Ovary (tissue), 9 donors: Measurements from ENCODE around the gene DCAF16. TPM values are rescaled to one million over a fixed set of nuclear protein-coding genes. Genes with fewer than 3 reads are reported as not detected.
A peak's percentile ranks its signal among the peaks of the same experiment; 100 is the strongest.

Source experiments
- DNase-seq, 5 donors: peaks; one replicate each; pipeline ENCODE4 v3.0.0-alpha.2; 2019 to 2020
- H3K27ac ChIP-seq, 2 donors: fragments of 200-600 bp; one replicate each; pipeline versions ENCODE4 v1.5.1 to v1.8.0; 2019 to 2022
- H3K27me3 ChIP-seq: fragments of 200-600 bp; one replicate; pipeline ENCODE4 v1.8.0; 2022
- H3K36me3 ChIP-seq: fragments of 200-600 bp; sonication (generic); one replicate; pipeline ENCODE4 v1.5.1; 2019
- H3K4me1 ChIP-seq: one replicate; pipeline ENCODE4 v1.8.1; 2013; ENCODE audit warnings: mild to moderate bottlenecking, moderate library complexity; ENCODE audit not compliant: insufficient read depth
- H3K4me3 ChIP-seq: fragments of 200-600 bp; sonication (generic); one replicate; pipeline ENCODE4 v1.5.1; 2017
- H3K9me3 ChIP-seq, 2 donors: fragments of 200-600 bp in 1 of 2; sonication (generic) in 1 of 2; one replicate each; pipeline versions ENCODE4 v1.5.1 to v1.8.1; 2013 to 2019; ENCODE audit warnings: mild to moderate bottlenecking in 1 of 2, moderate library complexity in 1 of 2
- CTCF ChIP-seq, 3 donors: fragments of 450-650 bp in 2 of 3; fragments of 200-600 bp in 1 of 3; IDR thresholded peaks; one replicate each; pipeline versions ENCODE4 v1.5.1 to v1.8.0; 2016 to 2022; ENCODE audit warnings: antibody characterized with exemption in 3 of 3, mild to moderate bottlenecking in 1 of 3
- EP300 ChIP-seq: sonication (generic); formaldehyde crosslinking; IDR thresholded peaks from one replicate; pipeline ENCODE4 v1.6.1; 2017; ENCODE audit warnings: antibody characterized with exemption
- POLR2A ChIP-seq: fragments of 450-650 bp; IDR thresholded peaks from one replicate; pipeline ENCODE4 v1.6.1; 2017; ENCODE audit warnings: antibody characterized with exemption, mild to moderate bottlenecking, moderate library complexity
- WGBS, 3 donors: extraction: QIAGEN DNeasy Blood & Tissue Kit in 1 of 3; methylation state at CpG; one replicate each; pipeline versions ENCODE4 v1.1.5 to v1.1.7; 2013 to 2017; 5-methylcytosine and 5-hydroxymethylcytosine counted together
- intact Hi-C, 4 donors: fragments of 100-400 bp; cut with DNase I; formaldehyde crosslinking; loops; one replicate each; pipeline versions ENCODE4 v1.11.0 to v1.15.1; 2022 to 2023
- polyA plus RNA-seq, 2 donors: library from polyadenylated mRNA; stranded (reverse); fragments of 200-250 nt in 1 of 2; fragments of 350-450 nt in 1 of 2; fragmentation: Illumina TruSeq in 1 of 2; extraction: RNeasy Lipid Tissue Mini Kit (QIAGEN cat#74804) in 1 of 2; gene quantifications; one replicate each; pipeline ENCODE4 v1.2.3, GENCODE V29; 2013 to 2014
- total RNA-seq, 7 donors: library from RNA; depleted of rRNA in 2 of 7; stranded (reverse); fragments of >200 nt in 2 of 7; fragmentation: NEBNext Ultra II Directional in 3 of 7; extraction: Animal tissue kit (Norgen Biotek cat#: 25700) in 3 of 7; gene quantifications; one replicate each; pipeline versions ENCODE4 v1.1.0 to v1.2.4, GENCODE V29; 2016 to 2023
- donor health status: DM: no; HTN: no; CAD: no; lungs with moderate emphysema.
- donor health status: DM: no; HTN: no; CAD: no.
- donor health status: Bipolar disorder and iron deficiency.
- donor health status: DM: yes; HTN: yes; CAD: no.
- donor health status: DM: no; HTN: no; CAD: no.
- donor health status: DM: yes; HTN: yes; CAD: no.

DCAF16 gene
- total and polyA plus RNA-seq, 9 donors, result 25.8 to 65.0 (median 51.2) TPM

- no peaks in the 10 kb centered on the region for H3K9me3 ChIP-seq
- H3K4me1 ChIP-seq, result no peaks in the 10 kb centered on the region
- H3K27ac ChIP-seq, result no peak overlapping the region
- no peak for DNase-seq
- TF ChIP-seq CTCF (IDR thresholded peaks at IDR 0.05), result no peak
- TF ChIP-seq POLR2A, result no peak
- no peak for TF ChIP-seq EP300
- 79 to 84% (median 82%) methylated on average over 3 of the region's 3 CpGs for WGBS, 3 donors
- no peaks in the 10 kb centered on the region for H3K36me3 ChIP-seq
- no peak overlapping the region for H3K4me3 ChIP-seq
- H3K27me3 ChIP-seq, result no peaks in the 10 kb centered on the region
- intact Hi-C loops, result loop anchor here in 2 of 4 donors (10.0 kb wide), 2 partner anchors 771 to 781 kb away; no protein-coding TSS in a partner anchor
Observed at GRCh38 chr4:17814140-17814539, 3.6 kb upstream of the DCAF16 start.

- Histone ChIP-seq H3K4me3 (no peak overlapping the region), H3K4me1 (peaks cover under 1% of the 10 kb centered on the region), H3K36me3 (no peaks in the 10 kb centered on the region), H3K9me3 (no peaks in the 10 kb centered on the region), H3K27ac (no peak overlapping the region), H3K27me3 (no peaks in the 10 kb centered on the region)
- intact Hi-C loops, result loop anchor here in 2 of 4 donors (10.0 kb wide), 2 partner anchors 772 to 782 kb away; no protein-coding TSS in a partner anchor
- 73 to 81% (median 80%) methylated on average over 3 of the region's 3 CpGs for WGBS, 3 donors
- DNase-seq, result no peak
- TF ChIP-seq POLR2A (no peak), EP300 (no peak), CTCF (IDR thresholded peaks at IDR 0.05) (no peak)
Observed at GRCh38 chr4:17812801-17813200, 2.2 kb upstream of the DCAF16 start.

- Histone ChIP-seq H3K27me3 (no peaks in the 10 kb centered on the region), H3K4me3 (no peak overlapping the region), H3K9me3 (no peaks in the 10 kb centered on the region), H3K27ac (no peak overlapping the region), H3K4me1 (peaks cover 5% of the 10 kb centered on the region), H3K36me3 (no peaks in the 10 kb centered on the region)
- no peak for DNase-seq
- intact Hi-C loops, result loop anchor here in 2 of 4 donors (10.0 kb wide), 2 partner anchors 773 to 783 kb away; no protein-coding TSS in a partner anchor
- TF ChIP-seq EP300 (no peak), POLR2A (no peak), CTCF (IDR thresholded peaks at IDR 0.05) (no peak)
- 13 to 19% (median 13%) methylated on average over 3 of the region's 3 CpGs for WGBS, 3 donors
Observed at GRCh38 chr4:17812125-17812524, 1.6 kb upstream of the DCAF16 start.

GRCh38 chr4:17811078-17811603, 584 bp upstream of the DCAF16 start:
- H3K27ac ChIP-seq, result no peak overlapping the region
- intact Hi-C loops, result loop anchor here in 2 of 4 donors (2.0 to 10.0 kb wide), 3 partner anchors 210 to 784 kb away; partner anchors contain the start of gene LCORL (in 1 of the 2)
- 1% methylated on average over 25 to 48 of the region's 48 CpGs for WGBS, 3 donors

More at GRCh38 chr4:17811078-17811603, 584 bp upstream of the DCAF16 start:
- Histone ChIP-seq H3K4me1 (peaks cover 5% of the 10 kb centered on the region), H3K9me3 (no peaks in the 10 kb centered on the region), H3K27me3 (no peaks in the 10 kb centered on the region), H3K4me3 (peak overlapping the region; percentile 90), H3K36me3 (no peaks in the 10 kb centered on the region)
- no peak for TF ChIP-seq EP300
- TF ChIP-seq CTCF (IDR thresholded peaks at IDR 0.05), result no peak
- TF ChIP-seq POLR2A, result no peak
- DNase-seq, result peak in 1 of 5 donors; percentile 52
